Right lobe of liver (tissue), 4 donors: Measurements from ENCODE around the gene XPR1.

ENCODE experiments used
- POLR2A ChIP-seq: fragments of 450-650 bp; IDR thresholded peaks from one replicate; pipeline ENCODE4 v1.6.1; 2017; ENCODE audit warnings: antibody characterized with exemption, mild to moderate bottlenecking
- TF ChIP-seq, protein P1 (sequence below), 4 donors: fragments of 200-600 bp in 3 of 4; fragments of 450-650 bp in 1 of 4; IDR thresholded peaks; one replicate each; pipeline versions ENCODE4 v1.5.1 to v1.8.0; 2016 to 2022; ENCODE audit warnings: antibody characterized with exemption in 4 of 4, mild to moderate bottlenecking in 2 of 4
- donor health status: DM: no; HTN: no; CAD: no.
- donor health status: DM: no; HTN: no; CAD: no.
- donor health status: DM: no; HTN: yes; CAD: no.

DNA sequence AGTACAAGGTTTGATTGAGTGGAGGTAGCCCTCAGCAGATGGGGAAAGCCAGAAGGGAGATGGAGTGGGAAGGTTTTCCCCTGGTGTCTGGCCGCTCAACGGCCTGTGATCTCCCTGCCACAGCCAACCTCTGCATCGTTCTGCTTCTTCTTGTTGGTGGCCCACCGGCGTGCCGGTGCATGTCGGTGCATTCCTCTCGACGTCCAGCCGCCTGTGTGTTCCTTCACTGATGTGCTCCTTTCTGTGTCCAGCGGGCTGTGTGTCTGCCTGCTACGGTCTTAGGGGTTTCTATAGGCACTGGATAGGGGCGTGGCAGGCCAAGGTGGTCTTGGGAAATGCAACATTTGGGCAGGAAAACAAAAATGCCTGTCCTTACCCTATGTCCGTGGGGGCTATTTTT lies 101.0 kb downstream of the XPR1 start:
- TF ChIP-seq, protein P1, sequence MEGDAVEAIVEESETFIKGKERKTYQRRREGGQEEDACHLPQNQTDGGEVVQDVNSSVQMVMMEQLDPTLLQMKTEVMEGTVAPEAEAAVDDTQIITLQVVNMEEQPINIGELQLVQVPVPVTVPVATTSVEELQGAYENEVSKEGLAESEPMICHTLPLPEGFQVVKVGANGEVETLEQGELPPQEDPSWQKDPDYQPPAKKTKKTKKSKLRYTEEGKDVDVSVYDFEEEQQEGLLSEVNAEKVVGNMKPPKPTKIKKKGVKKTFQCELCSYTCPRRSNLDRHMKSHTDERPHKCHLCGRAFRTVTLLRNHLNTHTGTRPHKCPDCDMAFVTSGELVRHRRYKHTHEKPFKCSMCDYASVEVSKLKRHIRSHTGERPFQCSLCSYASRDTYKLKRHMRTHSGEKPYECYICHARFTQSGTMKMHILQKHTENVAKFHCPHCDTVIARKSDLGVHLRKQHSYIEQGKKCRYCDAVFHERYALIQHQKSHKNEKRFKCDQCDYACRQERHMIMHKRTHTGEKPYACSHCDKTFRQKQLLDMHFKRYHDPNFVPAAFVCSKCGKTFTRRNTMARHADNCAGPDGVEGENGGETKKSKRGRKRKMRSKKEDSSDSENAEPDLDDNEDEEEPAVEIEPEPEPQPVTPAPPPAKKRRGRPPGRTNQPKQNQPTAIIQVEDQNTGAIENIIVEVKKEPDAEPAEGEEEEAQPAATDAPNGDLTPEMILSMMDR (IDR thresholded peaks at IDR 0.05): no peak
- no peak for TF ChIP-seq POLR2A
